Breast epithelium (tissue), 4 donors: ENCODE results near the gene COL16A1. TPM values are rescaled to one million over a fixed set of nuclear protein-coding genes. Genes with fewer than 3 reads are reported as not detected.
A peak's percentile ranks its signal among the peaks of the same experiment; 100 is the strongest.

Experiments
- DNase-seq, 2 donors: peaks; one replicate each; pipeline ENCODE4 v3.0.0-alpha.2; 2019; ENCODE audit warnings: low spot score in 2 of 2
- H3K27ac ChIP-seq, 2 donors: fragments of 200-600 bp; sonication (generic) in 1 of 2; one replicate each; pipeline ENCODE4 v1.5.1; 2016 to 2019; ENCODE audit warnings: mild to moderate bottlenecking in 1 of 2
- H3K27me3 ChIP-seq, 2 donors: fragments of 200-600 bp; sonication (generic) in 1 of 2; one replicate each; pipeline versions ENCODE4 v1.5.1 to v1.6.0; 2017 to 2019; ENCODE audit warnings: control low read depth in 1 of 2, mild to moderate bottlenecking in 1 of 2
- H3K36me3 ChIP-seq: fragments of 200-600 bp; one replicate; pipeline ENCODE4 v1.5.1; 2019
- H3K4me1 ChIP-seq, 2 donors: fragments of 200-600 bp; sonication (generic); one replicate each; pipeline ENCODE4 v1.5.1; 2016 to 2019; ENCODE audit warnings: control low read depth in 1 of 2
- H3K4me3 ChIP-seq, 3 donors: fragments of 200-600 bp; sonication (generic); 1 replicate in 2 of 3; 2 replicates in 1 of 3; pipeline ENCODE4 v1.5.1; 2016 to 2019; ENCODE audit warnings: mild to moderate bottlenecking in 3 of 3, moderate library complexity in 2 of 3
- H3K9me3 ChIP-seq, 2 donors: fragments of 200-600 bp; sonication (generic) in 1 of 2; one replicate each; pipeline ENCODE4 v1.5.1; 2016 to 2019; ENCODE audit warnings: control low read depth in 1 of 2
- CTCF ChIP-seq, 3 donors: fragments of 450-650 bp; IDR thresholded peaks; one replicate each; pipeline ENCODE4 v1.5.1; 2016 to 2017; ENCODE audit warnings: antibody characterized with exemption in 3 of 3, mild to moderate bottlenecking in 3 of 3, moderate library complexity in 3 of 3
- POLR2A ChIP-seq: fragments of 450-650 bp; IDR thresholded peaks from one replicate; pipeline ENCODE4 v1.6.1; 2016; ENCODE audit warnings: antibody characterized with exemption, mild to moderate bottlenecking, moderate library complexity
- POLR2AphosphoS5 ChIP-seq, 3 donors: sonication (generic); formaldehyde crosslinking; IDR thresholded peaks; one replicate each; pipeline ENCODE4 v1.6.1; 2017; ENCODE audit warnings: antibody characterized with exemption in 3 of 3
- intact Hi-C: fragments of 100-400 bp; cut with DNase I; formaldehyde crosslinking; loops from one replicate; pipeline ENCODE4 v1.15.1; 2023; ENCODE audit warnings: low total_unique reads
- total RNA-seq, 3 donors: library from RNA; depleted of rRNA; stranded (reverse); fragments of >200 nt; gene quantifications; one replicate each; pipeline ENCODE4 v1.1.0, GENCODE V29; 2016

The COL16A1 gene
- total RNA-seq, 3 donors from 2014 or later, result 55.2 to 79.5 (median 58.7) TPM

GRCh38 chr1:31745096-31745945 is 41.5 kb upstream of the COL16A1 start:
- Histone ChIP-seq H3K4me1 (no peaks in the 10 kb centered on the region), H3K27ac (no peak overlapping the region), H3K9me3 (no peaks in the 10 kb centered on the region), H3K36me3 (no peaks in the 10 kb centered on the region), H3K4me3 (no peak overlapping the region), H3K27me3 (no peaks in the 10 kb centered on the region)
- intact Hi-C loops, result no loop called here
- DNase-seq, result peak in 1 of 2 donors; percentile 38
- TF ChIP-seq CTCF (IDR thresholded peaks at IDR 0.05) (peak; percentile 28 to 61 (median 55)), POLR2AphosphoS5 (IDR thresholded peaks at IDR 0.05) (no peak)

- no peaks in the 10 kb centered on the region for H3K36me3 ChIP-seq
- no peak for DNase-seq
- H3K9me3 ChIP-seq, result no peaks in the 10 kb centered on the region
- H3K27ac ChIP-seq, result no peak overlapping the region
- H3K4me1 ChIP-seq, result no peaks in the 10 kb centered on the region
- intact Hi-C loops, result no loop called here
- H3K27me3 ChIP-seq, result no peaks in the 10 kb centered on the region
- no peak overlapping the region for H3K4me3 ChIP-seq
- TF ChIP-seq POLR2A, result no peak
- no peak for TF ChIP-seq CTCF (IDR thresholded peaks at IDR 0.05)
- no peak for TF ChIP-seq POLR2AphosphoS5 (IDR thresholded peaks at IDR 0.05)
Measured at GRCh38 chr1:31744165-31744888, 40.5 kb upstream of the COL16A1 start.

GRCh38 chr1:31742462-31743212 is 38.8 kb upstream of the COL16A1 start:
- Histone ChIP-seq H3K4me1 (no peaks in the 10 kb centered on the region), H3K4me3 (no peak overlapping the region), H3K27me3 (no peaks in the 10 kb centered on the region), H3K27ac (no peak overlapping the region), H3K9me3 (no peaks in the 10 kb centered on the region), H3K36me3 (no peaks in the 10 kb centered on the region)
- intact Hi-C loops, result no loop called here
- TF ChIP-seq POLR2A (no peak), POLR2AphosphoS5 (IDR thresholded peaks at IDR 0.05) (no peak), CTCF (IDR thresholded peaks at IDR 0.05) (no peak)
- no peak for DNase-seq

GRCh38 chr1:31739346-31739745 is 35.5 kb upstream of the COL16A1 start:
- Histone ChIP-seq H3K36me3 (no peaks in the 10 kb centered on the region), H3K27ac (no peak overlapping the region), H3K9me3 (no peaks in the 10 kb centered on the region), H3K4me1 (no peaks in the 10 kb centered on the region), H3K27me3 (no peaks in the 10 kb centered on the region), H3K4me3 (no peak overlapping the region)
- TF ChIP-seq CTCF (IDR thresholded peaks at IDR 0.05), result no peak
- TF ChIP-seq POLR2A, result no peak
- TF ChIP-seq POLR2AphosphoS5 (IDR thresholded peaks at IDR 0.05), result no peak
- intact Hi-C loops, result no loop called here
- no peak for DNase-seq
